HL-60 (cell line): Measurements from ENCODE around the gene RTP3.

Experiments used
- DNase-seq, 2 experiments: peaks; one replicate each; pipeline ENCODE4 v3.0.0-alpha.2; 2010 to 2020; ENCODE audit warnings: low read depth in 1 of 2, low spot score in 1 of 2
- H3K27ac ChIP-seq: fragments of 250-450 bp; sonication (Bioruptor Pico); replicated peaks from 2 replicates; pipeline ENCODE4 v1.5.1; 2020; ENCODE audit warnings: mild to moderate bottlenecking, moderate library complexity
- H3K27me3 ChIP-seq: fragments of 250-450 bp; sonication (Bioruptor Pico); 2 replicates; pipeline ENCODE4 v1.5.1; 2021; ENCODE audit warnings: mild to moderate bottlenecking, moderate library complexity; ENCODE audit not compliant: insufficient read depth, poor library complexity, severe bottlenecking
- H3K4me3 ChIP-seq: replicated peaks from 2 replicates; pipeline ENCODE4 v1.5.1; 2011; ENCODE audit warnings: mild to moderate bottlenecking, control low read depth, low read length; ENCODE audit not compliant: insufficient read depth
- GABPA ChIP-seq: IDR thresholded peaks from 2 replicates; pipeline ENCODE4 v1.6.1; 2012; ENCODE audit warnings: low read depth
- POLR2AphosphoS5 ChIP-seq: IDR thresholded peaks from 2 replicates; pipeline ENCODE4 v1.6.1; 2012; ENCODE audit warnings: low read depth
- REST ChIP-seq: IDR thresholded peaks from 2 replicates; pipeline ENCODE4 v1.6.1; 2012; ENCODE audit warnings: low read depth; ENCODE audit not compliant: insufficient replicate concordance
- SPI1 ChIP-seq: IDR thresholded peaks from 2 replicates; pipeline ENCODE4 v1.6.1; 2012; ENCODE audit warnings: low read depth, mild to moderate bottlenecking, borderline replicate concordance
- TF ChIP-seq, protein P1 (sequence below): IDR thresholded peaks from one replicate; pipeline ENCODE4 v1.5.1; 2011; ENCODE audit warnings: low read length, control low read depth, inconsistent platforms; ENCODE audit not compliant: insufficient read depth

The RTP3 gene

GRCh38 chr3:46471371-46471914 is 26.3 kb upstream of the RTP3 start:
- Histone ChIP-seq H3K27ac (no peak overlapping the region), H3K4me3 (no peak overlapping the region), H3K27me3 (no peaks in the 10 kb centered on the region)
- TF ChIP-seq POLR2AphosphoS5 (no peak), REST (no peak), GABPA (no peak), SPI1 (no peak)
- TF ChIP-seq, protein P1, sequence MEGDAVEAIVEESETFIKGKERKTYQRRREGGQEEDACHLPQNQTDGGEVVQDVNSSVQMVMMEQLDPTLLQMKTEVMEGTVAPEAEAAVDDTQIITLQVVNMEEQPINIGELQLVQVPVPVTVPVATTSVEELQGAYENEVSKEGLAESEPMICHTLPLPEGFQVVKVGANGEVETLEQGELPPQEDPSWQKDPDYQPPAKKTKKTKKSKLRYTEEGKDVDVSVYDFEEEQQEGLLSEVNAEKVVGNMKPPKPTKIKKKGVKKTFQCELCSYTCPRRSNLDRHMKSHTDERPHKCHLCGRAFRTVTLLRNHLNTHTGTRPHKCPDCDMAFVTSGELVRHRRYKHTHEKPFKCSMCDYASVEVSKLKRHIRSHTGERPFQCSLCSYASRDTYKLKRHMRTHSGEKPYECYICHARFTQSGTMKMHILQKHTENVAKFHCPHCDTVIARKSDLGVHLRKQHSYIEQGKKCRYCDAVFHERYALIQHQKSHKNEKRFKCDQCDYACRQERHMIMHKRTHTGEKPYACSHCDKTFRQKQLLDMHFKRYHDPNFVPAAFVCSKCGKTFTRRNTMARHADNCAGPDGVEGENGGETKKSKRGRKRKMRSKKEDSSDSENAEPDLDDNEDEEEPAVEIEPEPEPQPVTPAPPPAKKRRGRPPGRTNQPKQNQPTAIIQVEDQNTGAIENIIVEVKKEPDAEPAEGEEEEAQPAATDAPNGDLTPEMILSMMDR, result no peak
- no peak for DNase-seq

DNA sequence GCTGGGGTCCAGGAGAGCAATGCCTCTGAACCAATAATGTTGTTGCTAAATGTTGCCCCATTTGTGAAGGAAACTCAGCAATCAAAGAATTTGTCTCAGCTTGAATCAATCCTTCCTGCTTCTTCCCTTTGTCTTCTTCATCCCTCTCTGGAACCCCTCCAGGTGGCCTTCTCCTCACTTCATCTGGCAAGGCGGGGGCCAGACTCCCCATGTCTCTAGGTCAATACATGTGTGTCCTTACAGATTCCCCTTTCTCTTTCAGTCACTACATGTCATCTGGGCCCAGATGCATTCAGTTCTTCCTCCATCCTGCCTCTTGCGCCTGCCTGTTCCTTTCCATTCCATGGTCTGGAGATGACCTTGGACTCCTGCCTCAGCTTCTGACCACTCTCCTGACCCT is 25.0 kb upstream of the RTP3 start:
- no peak for DNase-seq
- no peak for TF ChIP-seq POLR2AphosphoS5
- TF ChIP-seq REST, result no peak
- TF ChIP-seq SPI1, result no peak
- TF ChIP-seq, protein P1, result no peak
- no peak for TF ChIP-seq GABPA
- no peaks in the 10 kb centered on the region for H3K27me3 ChIP-seq

GRCh38 chr3:46477145-46477544 is 20.6 kb upstream of the RTP3 start:
- no peak overlapping the region for H3K4me3 ChIP-seq
- H3K27ac ChIP-seq, result no peak overlapping the region
- no peak for DNase-seq
- no peaks in the 10 kb centered on the region for H3K27me3 ChIP-seq
- TF ChIP-seq REST, result no peak
- TF ChIP-seq POLR2AphosphoS5, result no peak
- TF ChIP-seq, protein P1, result no peak
- no peak for TF ChIP-seq GABPA
- TF ChIP-seq SPI1, result no peak

More for the DNA sequence above, 25.0 kb upstream of the RTP3 start:
- no peak overlapping the region for H3K4me3 ChIP-seq
- H3K27ac ChIP-seq, result no peak overlapping the region
